Spinal cord (tissue), 10 donors: Measurements from ENCODE around the gene GTF2A1. TPM values are rescaled to one million over a fixed set of nuclear protein-coding genes. Genes with fewer than 3 reads are reported as not detected.
"Not testable (repeated sequence)": the region's sequence is repeated elsewhere in the genome, so short reads cannot be mapped to it uniquely, and the experiment has no call there.

Experiments
- DNase-seq, 6 donors: peaks; one replicate each; pipeline versions ENCODE4 v3.0.0 to v3.0.0-alpha.2; 2013 to 2015; ENCODE audit warnings: low spot score in 6 of 6, low read depth in 4 of 6
- H3K27ac ChIP-seq: one replicate; pipeline ENCODE4 v1.5.1; 2013; ENCODE audit warnings: low read depth, low read length, control low read depth
- H3K27me3 ChIP-seq: one replicate; pipeline ENCODE4 v1.6.1; 2013; ENCODE audit warnings: low read length; ENCODE audit not compliant: control insufficient read depth, insufficient read depth
- H3K36me3 ChIP-seq: one replicate; pipeline ENCODE4 v1.6.1; 2013; ENCODE audit warnings: low read length; ENCODE audit not compliant: control insufficient read depth, insufficient read depth
- H3K4me1 ChIP-seq: one replicate; pipeline ENCODE4 v1.6.1; 2013; ENCODE audit warnings: low read length; ENCODE audit not compliant: control insufficient read depth, insufficient read depth
- H3K4me3 ChIP-seq: one replicate; pipeline ENCODE4 v1.5.1; 2013; ENCODE audit warnings: low read depth, low read length, control low read depth
- H3K9me3 ChIP-seq: one replicate; pipeline ENCODE4 v1.6.1; 2013; ENCODE audit warnings: low read length; ENCODE audit not compliant: control insufficient read depth, insufficient read depth
- WGBS: methylation state at CpG from one replicate; pipeline ENCODE4 v1.1.5; 2013; ENCODE audit warnings: missing lambda C conversion rate; ENCODE audit not compliant: insufficient coverage; 5-methylcytosine and 5-hydroxymethylcytosine counted together
- polyA plus RNA-seq, 2 donors: library from polyadenylated mRNA; unstranded; fragments of 120-200 nt; gene quantifications; one replicate each; pipeline ENCODE4 v1.2.1, GENCODE V29; 2013; ENCODE audit not compliant: insufficient read length in 2 of 2
- total RNA-seq, 2 donors: library from RNA; depleted of rRNA in 1 of 2; stranded (reverse); fragments of 120-200 nt in 1 of 2; fragments of >200 nt in 1 of 2; gene quantifications; one replicate each; pipeline versions ENCODE4 v1.2.3 to v1.2.4, GENCODE V29; 2013 to 2014
- donor health status: healthy.

The GTF2A1 gene
- total and polyA plus RNA-seq, 4 donors = 28.9 to 59.0 (median 35.5) TPM

- H3K4me1 ChIP-seq = no peaks in the 10 kb centered on the region
- H3K4me3 ChIP-seq = no peak overlapping the region
- H3K36me3 ChIP-seq = no peaks in the 10 kb centered on the region
- H3K27ac ChIP-seq = no peak overlapping the region
- no CpG with 5 or more reads among the region's 3 CpGs for WGBS
- no peaks in the 10 kb centered on the region for H3K9me3 ChIP-seq
- DNase-seq = no peak
- no peaks in the 10 kb centered on the region for H3K27me3 ChIP-seq
Measured at GRCh38 chr14:81260732-81261131, 40.0 kb upstream of the GTF2A1 start.

- Histone ChIP-seq H3K9me3 (no peaks in the 10 kb centered on the region), H3K36me3 (no peaks in the 10 kb centered on the region), H3K4me1 (no peaks in the 10 kb centered on the region), H3K4me3 (no peak overlapping the region), H3K27ac (no peak overlapping the region), H3K27me3 (no peaks in the 10 kb centered on the region)
- no peak for DNase-seq
- no CpG with 5 or more reads among the region's 2 CpGs for WGBS
Measured at GRCh38 chr14:81256289-81256960, 35.7 kb upstream of the GTF2A1 start.

- H3K27me3 ChIP-seq = no peaks in the 10 kb centered on the region
- no peaks in the 10 kb centered on the region for H3K36me3 ChIP-seq
- no CpG with 5 or more reads among the region's 1 CpG for WGBS
- no peaks in the 10 kb centered on the region for H3K9me3 ChIP-seq
- H3K27ac ChIP-seq = no peak overlapping the region
- DNase-seq = no peak
- H3K4me3 ChIP-seq = no peak overlapping the region
- H3K4me1 ChIP-seq = no peaks in the 10 kb centered on the region
Measured at GRCh38 chr14:81252278-81252677, 31.5 kb upstream of the GTF2A1 start.

GRCh38 chr14:81247271-81247766, 26.6 kb upstream of the GTF2A1 start:
- no peak overlapping the region for H3K4me3 ChIP-seq
- no peak for DNase-seq
- 87% methylated on average over 8 of the region's 8 CpGs for WGBS
- no peaks in the 10 kb centered on the region for H3K4me1 ChIP-seq
- H3K27me3 ChIP-seq = no peaks in the 10 kb centered on the region
- no peak overlapping the region for H3K27ac ChIP-seq
- no peaks in the 10 kb centered on the region for H3K36me3 ChIP-seq
- no peaks in the 10 kb centered on the region for H3K9me3 ChIP-seq

- Histone ChIP-seq H3K36me3 (no peaks in the 10 kb centered on the region), H3K9me3 (no peaks in the 10 kb centered on the region), H3K27me3 (no peaks in the 10 kb centered on the region), H3K4me3 (no peak overlapping the region), H3K27ac (no peak overlapping the region), H3K4me1 (no peaks in the 10 kb centered on the region)
- WGBS = 83% methylated on average over 19 of the region's 19 CpGs
- no peak for DNase-seq
Measured at GRCh38 chr14:81246461-81247270, 25.9 kb upstream of the GTF2A1 start.

- Histone ChIP-seq H3K27ac (no peak overlapping the region), H3K4me3 (no peak overlapping the region), H3K27me3 (no peaks in the 10 kb centered on the region), H3K9me3 (no peaks in the 10 kb centered on the region), H3K4me1 (no peaks in the 10 kb centered on the region), H3K36me3 (no peaks in the 10 kb centered on the region)
- DNase-seq = no peak
- WGBS = no CpG with 5 or more reads among the region's 1 CpG
Measured at GRCh38 chr14:81245771-81246170, 25.0 kb upstream of the GTF2A1 start.

GRCh38 chr14:81244431-81244830, 23.7 kb upstream of the GTF2A1 start:
- WGBS = 97% methylated on average over 21 of the region's 28 CpGs
- not testable (repeated sequence) for H3K9me3 ChIP-seq, H3K27ac ChIP-seq, H3K36me3 ChIP-seq, H3K4me3 ChIP-seq, DNase-seq, H3K27me3 ChIP-seq, H3K4me1 ChIP-seq

GRCh38 chr14:81243499-81243898, 22.7 kb upstream of the GTF2A1 start:
- Histone ChIP-seq H3K4me3 (no peak overlapping the region), H3K27me3 (no peaks in the 10 kb centered on the region), H3K4me1 (no peaks in the 10 kb centered on the region), H3K36me3 (no peaks in the 10 kb centered on the region), H3K9me3 (no peaks in the 10 kb centered on the region), H3K27ac (no peak overlapping the region)
- WGBS = no CpG with 5 or more reads among the region's 2 CpGs
- DNase-seq = no peak

- not testable (repeated sequence) for H3K36me3 ChIP-seq, H3K9me3 ChIP-seq, H3K27me3 ChIP-seq, DNase-seq, H3K4me1 ChIP-seq, H3K4me3 ChIP-seq, H3K27ac ChIP-seq
- WGBS = 71% methylated on average over 1 of the region's 2 CpGs
Measured at GRCh38 chr14:81236849-81237248, 16.1 kb upstream of the GTF2A1 start.

- 98% methylated on average over 20 of the region's 20 CpGs for WGBS
Measured at GRCh38 chr14:81236138-81236537, 15.4 kb upstream of the GTF2A1 start.

More at GRCh38 chr14:81236138-81236537, 15.4 kb upstream of the GTF2A1 start:
- H3K4me1 ChIP-seq = peaks cover 5% of the 10 kb centered on the region
- no peaks in the 10 kb centered on the region for H3K27me3 ChIP-seq
- DNase-seq = no peak
- H3K36me3 ChIP-seq = no peaks in the 10 kb centered on the region
- no peaks in the 10 kb centered on the region for H3K9me3 ChIP-seq
- H3K4me3 ChIP-seq = no peak overlapping the region
- H3K27ac ChIP-seq = no peak overlapping the region
